K562 (cell line): Measurements from ENCODE around the gene MYO18A. TPM values are rescaled to one million over a fixed set of nuclear protein-coding genes. Genes with fewer than 3 reads are reported as not detected.

Experiments
- BCL6 ChIP-seq: fragments of 250-450 bp; sonication (Bioruptor Pico); IDR thresholded peaks from 2 replicates; pipeline ENCODE4 v1.4.0; 2020
- FOXO4 ChIP-seq: fragments of 450-650 bp; formaldehyde crosslinking; IDR thresholded peaks from 2 replicates; pipeline ENCODE4 v1.4.0; 2020; ENCODE audit warnings: mild to moderate bottlenecking, moderate library complexity
- HDGF ChIP-seq: fragments of 450-650 bp; IDR thresholded peaks from 2 replicates; pipeline ENCODE4 v1.6.1; 2016
- MAX ChIP-seq: sonication (generic); formaldehyde crosslinking; IDR thresholded peaks from 2 replicates; pipeline ENCODE4 v1.9.0; 2022; ENCODE audit warnings: mild to moderate bottlenecking, missing genetic modification reagents
- MTA2 ChIP-seq: fragments of 450-650 bp; IDR thresholded peaks from 2 replicates; pipeline ENCODE4 v1.6.1; 2016; ENCODE audit warnings: low read depth
- PHB ChIP-seq: fragments of 250-450 bp; sonication (Bioruptor Pico); IDR thresholded peaks from 2 replicates; pipeline ENCODE4 v1.5.0; 2021
- PHF20 ChIP-seq: fragments of 450-650 bp; IDR thresholded peaks from 2 replicates; pipeline ENCODE4 v1.6.1; 2018; ENCODE audit not compliant: partially characterized antibody
- PRMT5 ChIP-seq: sonication (generic); formaldehyde crosslinking; IDR thresholded peaks from 2 replicates; pipeline ENCODE4 v1.5.0; 2020; ENCODE audit warnings: missing genetic modification reagents
- USF1 ChIP-seq: sonication (generic); formaldehyde crosslinking; IDR thresholded peaks from 2 replicates; pipeline ENCODE4 v1.9.0; 2022; ENCODE audit warnings: mild to moderate bottlenecking, missing genetic modification reagents
- ZFP30 ChIP-seq: fragments of 250-450 bp; sonication (Bioruptor Pico); IDR thresholded peaks from 2 replicates; pipeline ENCODE4 v1.8.0; 2022; ENCODE audit warnings: moderate library complexity, mild to moderate bottlenecking, inconsistent platforms, borderline replicate concordance
- ZNF57 ChIP-seq: fragments of 450-650 bp; formaldehyde crosslinking; IDR thresholded peaks from 2 replicates; pipeline ENCODE4 v1.4.0; 2020; ENCODE audit warnings: mild to moderate bottlenecking, moderate library complexity
- polyA plus RNA-seq, 8 experiments: library from polyadenylated mRNA; depleted of rRNA in 4 of 8; stranded (reverse) in 5 of 8; unstranded in 3 of 8; fragments of >200 nt; fragmentation: Nextera tagmentation in 2 of 8; fragmentation: Illumina TruSeq in 1 of 8; extraction: Ambion mirVana in 2 of 8; extraction: Trizol in 1 of 8; gene quantifications; 2 replicates each; pipeline versions ENCODE4 v1.2.1 to v1.2.3, GENCODE V29; 2011 to 2014; ENCODE audit warnings: inconsistent platforms in 1 of 8, missing spikeins in 1 of 8
- total RNA-seq, 7 experiments: library from RNA; depleted of rRNA in 6 of 7; stranded (reverse); fragments of >200 nt in 6 of 7; fragmentation: Illumina TruSeq in 2 of 7; extraction: Trizol in 2 of 7; gene quantifications; 2 replicates each; pipeline versions ENCODE4 v1.2.1 to v1.2.3, GENCODE V29; 2011 to 2021; ENCODE audit warnings: low replicate concordance in 1 of 7
- TF ChIP-seq, protein P1 (sequence below): fragments of 250-450 bp; sonication (Bioruptor Pico); IDR thresholded peaks from 2 replicates; pipeline ENCODE4 v1.5.0; 2021
- TF ChIP-seq, protein P2 (sequence below): fragments of 250-450 bp; sonication (Bioruptor Pico); IDR thresholded peaks from 2 replicates; pipeline ENCODE4 v1.5.0; 2022; ENCODE audit warnings: mild to moderate bottlenecking
- TF ChIP-seq, protein P3 (sequence below), 2 experiments: fragments of 450-650 bp; formaldehyde crosslinking in 1 of 2; IDR thresholded peaks; 2 replicates each; pipeline versions ENCODE4 v1.4.0 to v1.6.1; 2014 to 2020; ENCODE audit warnings: mild to moderate bottlenecking in 2 of 2, borderline replicate concordance in 1 of 2, low read depth in 1 of 2

Gene MYO18A
- total and polyA plus RNA-seq, 9 of the 15 experiments (the other 6 are each of a cell fraction or from before 2014, with no cell fraction given), result 2.5 to 65.4 (median 17.1) TPM

- TF ChIP-seq MAX (CRISPR knock-in tag), result no peak
- peak; percentile 70; the same call in 1 of the 2 replicates for TF ChIP-seq HDGF
- peak; percentile 30 for TF ChIP-seq PHF20
- TF ChIP-seq, protein P1, sequence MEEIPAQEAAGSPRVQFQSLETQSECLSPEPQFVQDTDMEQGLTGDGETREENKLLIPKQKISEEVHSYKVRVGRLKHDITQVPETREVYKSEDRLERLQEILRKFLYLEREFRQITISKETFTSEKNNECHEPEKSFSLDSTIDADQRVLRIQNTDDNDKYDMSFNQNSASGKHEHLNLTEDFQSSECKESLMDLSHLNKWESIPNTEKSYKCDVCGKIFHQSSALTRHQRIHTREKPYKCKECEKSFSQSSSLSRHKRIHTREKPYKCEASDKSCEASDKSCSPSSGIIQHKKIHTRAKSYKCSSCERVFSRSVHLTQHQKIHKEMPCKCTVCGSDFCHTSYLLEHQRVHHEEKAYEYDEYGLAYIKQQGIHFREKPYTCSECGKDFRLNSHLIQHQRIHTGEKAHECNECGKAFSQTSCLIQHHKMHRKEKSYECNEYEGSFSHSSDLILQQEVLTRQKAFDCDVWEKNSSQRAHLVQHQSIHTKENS (CRISPR knock-in tag), result no peak
- no peak for TF ChIP-seq USF1
- TF ChIP-seq, protein P2, sequence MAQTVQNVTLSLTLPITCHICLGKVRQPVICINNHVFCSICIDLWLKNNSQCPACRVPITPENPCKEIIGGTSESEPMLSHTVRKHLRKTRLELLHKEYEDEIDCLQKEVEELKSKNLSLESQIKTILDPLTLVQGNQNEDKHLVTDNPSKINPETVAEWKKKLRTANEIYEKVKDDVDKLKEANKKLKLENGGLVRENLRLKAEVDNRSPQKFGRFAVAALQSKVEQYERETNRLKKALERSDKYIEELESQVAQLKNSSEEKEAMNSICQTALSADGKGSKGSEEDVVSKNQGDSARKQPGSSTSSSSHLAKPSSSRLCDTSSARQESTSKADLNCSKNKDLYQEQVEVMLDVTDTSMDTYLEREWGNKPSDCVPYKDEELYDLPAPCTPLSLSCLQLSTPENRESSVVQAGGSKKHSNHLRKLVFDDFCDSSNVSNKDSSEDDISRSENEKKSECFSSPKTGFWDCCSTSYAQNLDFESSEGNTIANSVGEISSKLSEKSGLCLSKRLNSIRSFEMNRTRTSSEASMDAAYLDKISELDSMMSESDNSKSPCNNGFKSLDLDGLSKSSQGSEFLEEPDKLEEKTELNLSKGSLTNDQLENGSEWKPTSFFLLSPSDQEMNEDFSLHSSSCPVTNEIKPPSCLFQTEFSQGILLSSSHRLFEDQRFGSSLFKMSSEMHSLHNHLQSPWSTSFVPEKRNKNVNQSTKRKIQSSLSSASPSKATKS (CRISPR knock-in tag), result no peak
- no peak for TF ChIP-seq PHB (CRISPR knock-in tag)
- no peak for TF ChIP-seq ZFP30 (CRISPR knock-in tag)
- no peak for TF ChIP-seq FOXO4 (CRISPR knock-in tag)
- TF ChIP-seq PRMT5 (CRISPR knock-in tag), result no peak
- no peak for TF ChIP-seq ZNF57 (CRISPR knock-in tag)
- no peak for TF ChIP-seq MTA2
- TF ChIP-seq BCL6 (CRISPR knock-in tag), result no peak
- TF ChIP-seq, protein P3, sequence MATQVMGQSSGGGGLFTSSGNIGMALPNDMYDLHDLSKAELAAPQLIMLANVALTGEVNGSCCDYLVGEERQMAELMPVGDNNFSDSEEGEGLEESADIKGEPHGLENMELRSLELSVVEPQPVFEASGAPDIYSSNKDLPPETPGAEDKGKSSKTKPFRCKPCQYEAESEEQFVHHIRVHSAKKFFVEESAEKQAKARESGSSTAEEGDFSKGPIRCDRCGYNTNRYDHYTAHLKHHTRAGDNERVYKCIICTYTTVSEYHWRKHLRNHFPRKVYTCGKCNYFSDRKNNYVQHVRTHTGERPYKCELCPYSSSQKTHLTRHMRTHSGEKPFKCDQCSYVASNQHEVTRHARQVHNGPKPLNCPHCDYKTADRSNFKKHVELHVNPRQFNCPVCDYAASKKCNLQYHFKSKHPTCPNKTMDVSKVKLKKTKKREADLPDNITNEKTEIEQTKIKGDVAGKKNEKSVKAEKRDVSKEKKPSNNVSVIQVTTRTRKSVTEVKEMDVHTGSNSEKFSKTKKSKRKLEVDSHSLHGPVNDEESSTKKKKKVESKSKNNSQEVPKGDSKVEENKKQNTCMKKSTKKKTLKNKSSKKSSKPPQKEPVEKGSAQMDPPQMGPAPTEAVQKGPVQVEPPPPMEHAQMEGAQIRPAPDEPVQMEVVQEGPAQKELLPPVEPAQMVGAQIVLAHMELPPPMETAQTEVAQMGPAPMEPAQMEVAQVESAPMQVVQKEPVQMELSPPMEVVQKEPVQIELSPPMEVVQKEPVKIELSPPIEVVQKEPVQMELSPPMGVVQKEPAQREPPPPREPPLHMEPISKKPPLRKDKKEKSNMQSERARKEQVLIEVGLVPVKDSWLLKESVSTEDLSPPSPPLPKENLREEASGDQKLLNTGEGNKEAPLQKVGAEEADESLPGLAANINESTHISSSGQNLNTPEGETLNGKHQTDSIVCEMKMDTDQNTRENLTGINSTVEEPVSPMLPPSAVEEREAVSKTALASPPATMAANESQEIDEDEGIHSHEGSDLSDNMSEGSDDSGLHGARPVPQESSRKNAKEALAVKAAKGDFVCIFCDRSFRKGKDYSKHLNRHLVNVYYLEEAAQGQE (IDR thresholded peaks at IDR 0.05; ENCODE audit: borderline replicate concordance), result no peak
- TF ChIP-seq, protein P3 (CRISPR knock-in tag; IDR thresholded peaks at IDR 0.05; ENCODE audit: low read depth), result no peak
These were observed 32.0 kb upstream of the MYO18A start (continued) for GRCh38 chr17:29212094-29212631.
